Sigmoid colon (tissue), 7 donors: ENCODE data around the gene TTC3. TPM values are rescaled to one million over a fixed set of nuclear protein-coding genes. Genes with fewer than 3 reads are reported as not detected.
"Not testable (repeated sequence)": the region's sequence is repeated elsewhere in the genome, so short reads cannot be mapped to it uniquely, and the experiment has no call there.

ENCODE experiments used
- DNase-seq: peaks from one replicate; pipeline ENCODE4 v3.0.0-alpha.2; 2019
- H3K27ac ChIP-seq, 4 donors: fragments of 200-600 bp; sonication (generic); one replicate each; pipeline ENCODE4 v1.5.1; 2016 to 2019; ENCODE audit warnings: mild to moderate bottlenecking in 1 of 4
- H3K27me3 ChIP-seq, 3 donors: fragments of 200-600 bp; sonication (generic); one replicate each; pipeline ENCODE4 v1.5.1; 2019; ENCODE audit warnings: mild to moderate bottlenecking in 1 of 3
- H3K36me3 ChIP-seq, 4 donors: fragments of 200-600 bp; sonication (generic); one replicate each; pipeline ENCODE4 v1.5.1; 2016 to 2019
- H3K4me1 ChIP-seq, 4 donors: fragments of 200-600 bp; sonication (generic); one replicate each; pipeline ENCODE4 v1.5.1; 2017 to 2019
- H3K4me3 ChIP-seq, 4 donors: fragments of 200-600 bp; sonication (generic); one replicate each; pipeline ENCODE4 v1.5.1; 2017 to 2019; ENCODE audit warnings: mild to moderate bottlenecking in 2 of 4, moderate library complexity in 1 of 4
- H3K9me3 ChIP-seq, 4 donors: fragments of 200-600 bp in 3 of 4; sonication (generic) in 3 of 4; one replicate each; pipeline versions ENCODE4 v1.5.1 to v1.6.1; 2013 to 2019
- EP300 ChIP-seq, 4 donors: sonication (generic); formaldehyde crosslinking; IDR thresholded peaks; one replicate each; pipeline ENCODE4 v1.6.1; 2017; ENCODE audit warnings: antibody characterized with exemption in 4 of 4
- POLR2A ChIP-seq, 2 donors: fragments of 450-650 bp; IDR thresholded peaks; one replicate each; pipeline ENCODE4 v1.6.1; 2016; ENCODE audit warnings: antibody characterized with exemption in 2 of 2, mild to moderate bottlenecking in 2 of 2, moderate library complexity in 2 of 2
- POLR2AphosphoS5 ChIP-seq, 4 donors: sonication (generic); formaldehyde crosslinking; IDR thresholded peaks; one replicate each; pipeline ENCODE4 v1.6.1; 2017; ENCODE audit warnings: antibody characterized with exemption in 4 of 4
- WGBS, 2 donors: extraction: QIAGEN DNeasy Blood & Tissue Kit; methylation state at CpG; one replicate each; pipeline ENCODE4 v1.1.7; 2013; 5-methylcytosine and 5-hydroxymethylcytosine counted together
- intact Hi-C: fragments of 100-400 bp; cut with DNase I; formaldehyde crosslinking; loops from one replicate; pipeline ENCODE4 v1.15.1; 2023
- polyA plus RNA-seq, 3 donors: library from polyadenylated mRNA; stranded (reverse); fragments of 200-250 nt; gene quantifications; one replicate each; pipeline ENCODE4 v1.2.3, GENCODE V29; 2013
- total RNA-seq, 4 donors: library from RNA; depleted of rRNA; stranded (reverse); fragments of >200 nt; gene quantifications; one replicate each; pipeline ENCODE4 v1.1.0, GENCODE V29; 2016
- TF ChIP-seq, protein P1 (sequence below), 4 experiments: fragments of 450-650 bp in 3 of 4; fragments of 200-600 bp in 1 of 4; IDR thresholded peaks; one replicate each; pipeline ENCODE4 v1.5.1; 2016 to 2019; ENCODE audit warnings: antibody characterized with exemption in 4 of 4, mild to moderate bottlenecking in 3 of 4, moderate library complexity in 2 of 4
- donor health status: healthy with polysubstance abuse.
- donor health status: Bipolar disorder and iron deficiency.
- donor health status: healthy.

TTC3 gene
- total and polyA plus RNA-seq, 7 donors: 22.2 to 151 (median 108) TPM

DNA sequence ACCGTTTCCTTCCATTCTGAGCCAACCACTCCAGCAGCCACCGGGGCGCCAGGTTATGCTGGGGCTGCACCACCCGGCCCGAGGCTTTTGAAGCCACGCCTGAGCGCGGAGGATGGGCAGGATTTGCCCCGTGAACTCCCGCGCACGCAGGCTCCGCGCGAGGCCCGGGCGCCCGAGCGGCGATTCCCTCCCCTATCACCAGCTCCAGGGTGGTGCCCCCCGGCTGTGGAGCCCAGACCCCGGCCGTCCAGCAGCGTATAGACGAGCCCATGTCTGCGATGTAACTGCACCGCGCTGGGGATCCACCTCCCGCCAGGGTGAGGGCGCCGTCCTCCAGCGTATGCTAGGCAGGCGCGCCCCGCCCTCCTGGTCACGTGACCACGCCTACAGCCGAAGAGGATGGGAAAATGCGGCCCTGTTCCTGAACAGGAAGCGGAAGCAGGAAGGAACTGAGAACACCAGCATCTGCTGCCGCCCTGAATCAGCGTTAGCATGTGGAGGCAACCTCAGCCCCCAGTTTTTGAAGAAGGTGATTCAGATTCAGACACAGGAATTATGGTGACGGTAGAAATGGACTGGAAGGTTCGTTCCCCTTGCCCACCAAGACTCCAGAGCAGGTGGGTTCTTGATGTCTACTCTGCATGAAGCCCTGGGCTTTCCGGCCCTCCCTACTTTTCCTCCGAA lies 148.1 kb downstream of the TTC3 start:
- Histone ChIP-seq H3K4me3 (peak overlapping the region; percentile 51 to 65 (median 60)), H3K9me3 (no peaks in the 10 kb centered on the region), H3K36me3 (peaks cover 7 to 34% (median 22%) of the 10 kb centered on the region in 4 donors), H3K4me1 (peaks cover 0 to 9% (median 6%) of the 10 kb centered on the region in 4 donors), H3K27me3 (no peaks in the 10 kb centered on the region), H3K27ac (peak overlapping the region; percentile 74 to 87 (median 78))
- peak; percentile 97 for DNase-seq
- intact Hi-C loops: loop anchor here (5.0 kb wide), 2 partner anchors 46 to 146 kb away; partner anchors contain the start of genes DYRK1A and VPS26C
- WGBS, 2 donors: 7 to 11% methylated on average over 46 of the region's 46 CpGs
- TF ChIP-seq POLR2A (IDR thresholded peaks at IDR 0.05) (peak in 1 of 2 donors; percentile 46), POLR2AphosphoS5 (IDR thresholded peaks at IDR 0.05) (peak; percentile 52 to 85 (median 80)), EP300 (IDR thresholded peaks at IDR 0.05) (no peak)
- TF ChIP-seq, protein P1, sequence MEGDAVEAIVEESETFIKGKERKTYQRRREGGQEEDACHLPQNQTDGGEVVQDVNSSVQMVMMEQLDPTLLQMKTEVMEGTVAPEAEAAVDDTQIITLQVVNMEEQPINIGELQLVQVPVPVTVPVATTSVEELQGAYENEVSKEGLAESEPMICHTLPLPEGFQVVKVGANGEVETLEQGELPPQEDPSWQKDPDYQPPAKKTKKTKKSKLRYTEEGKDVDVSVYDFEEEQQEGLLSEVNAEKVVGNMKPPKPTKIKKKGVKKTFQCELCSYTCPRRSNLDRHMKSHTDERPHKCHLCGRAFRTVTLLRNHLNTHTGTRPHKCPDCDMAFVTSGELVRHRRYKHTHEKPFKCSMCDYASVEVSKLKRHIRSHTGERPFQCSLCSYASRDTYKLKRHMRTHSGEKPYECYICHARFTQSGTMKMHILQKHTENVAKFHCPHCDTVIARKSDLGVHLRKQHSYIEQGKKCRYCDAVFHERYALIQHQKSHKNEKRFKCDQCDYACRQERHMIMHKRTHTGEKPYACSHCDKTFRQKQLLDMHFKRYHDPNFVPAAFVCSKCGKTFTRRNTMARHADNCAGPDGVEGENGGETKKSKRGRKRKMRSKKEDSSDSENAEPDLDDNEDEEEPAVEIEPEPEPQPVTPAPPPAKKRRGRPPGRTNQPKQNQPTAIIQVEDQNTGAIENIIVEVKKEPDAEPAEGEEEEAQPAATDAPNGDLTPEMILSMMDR (IDR thresholded peaks at IDR 0.05): peak in 2 of 4 experiments; percentile 10 to 22

DNA sequence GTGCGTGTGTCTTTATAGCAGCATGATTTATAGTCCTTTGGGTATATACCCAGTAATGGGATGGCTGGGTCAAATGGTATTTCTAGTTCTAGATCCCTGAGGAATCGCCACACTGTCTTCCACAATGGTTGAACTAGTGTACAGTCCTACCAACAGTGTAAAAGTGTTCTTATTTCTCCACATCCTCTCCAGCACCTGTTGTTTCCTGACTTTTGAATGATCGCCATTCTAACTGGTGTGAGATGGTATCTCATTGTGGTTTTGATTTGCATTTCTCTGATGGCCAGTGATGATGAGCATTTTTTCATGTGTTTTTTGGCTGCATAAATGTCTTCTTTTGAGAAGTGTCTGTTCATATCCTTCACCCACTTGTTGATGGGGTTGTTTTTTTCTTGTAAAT lies 149.2 kb downstream of the TTC3 start:
- WGBS, 2 donors: 81 to 85% methylated on average over 3 of the region's 3 CpGs
- intact Hi-C loops: loop anchor here (5.0 kb wide), 2 partner anchors 45 to 145 kb away; partner anchors contain the start of genes DYRK1A and VPS26C
- peaks cover 18 to 45% (median 33%) of the 10 kb centered on the region in 4 donors for H3K36me3 ChIP-seq
- not testable (repeated sequence) for H3K4me3 ChIP-seq, H3K9me3 ChIP-seq, H3K4me1 ChIP-seq, H3K27ac ChIP-seq, DNase-seq, H3K27me3 ChIP-seq

DNA sequence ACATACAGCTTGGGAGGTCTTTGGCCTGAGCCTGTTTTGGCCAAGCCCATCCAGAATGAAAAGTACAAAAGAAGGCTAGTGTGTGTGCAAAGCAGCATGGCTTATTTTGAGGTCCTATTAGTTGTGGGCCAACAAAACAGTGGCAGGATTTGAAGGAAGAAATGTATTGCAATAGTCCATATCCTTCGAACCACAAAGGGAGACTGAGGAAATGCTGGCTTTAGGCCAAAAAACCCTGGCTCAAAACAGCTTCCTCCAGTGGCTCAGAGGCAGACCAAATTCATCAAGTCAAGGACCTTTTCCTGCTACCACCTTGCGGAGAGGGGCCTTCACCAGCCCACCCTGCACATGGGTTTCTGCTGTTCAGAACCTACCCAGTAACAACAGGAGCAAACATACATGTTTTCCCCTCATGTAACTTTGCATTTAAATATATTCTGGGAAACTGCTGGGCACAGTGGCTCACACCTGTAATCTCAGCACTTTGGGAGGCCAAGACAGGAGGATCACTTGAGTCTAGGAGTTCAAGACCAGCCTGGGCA lies 150.8 kb downstream of the TTC3 start:
- no peak for DNase-seq
- intact Hi-C loops: loop anchor here (5.0 kb wide), 2 partner anchors 43 to 143 kb away; partner anchors contain the start of genes DYRK1A and VPS26C
- 93% methylated on average over 2 of the region's 2 CpGs for WGBS, 2 donors
- peaks cover 24 to 62% (median 46%) of the 10 kb centered on the region in 4 donors for H3K36me3 ChIP-seq
- no peak for TF ChIP-seq POLR2A (IDR thresholded peaks at IDR 0.05)
- no peak for TF ChIP-seq EP300 (IDR thresholded peaks at IDR 0.05)
- TF ChIP-seq, protein P1 (IDR thresholded peaks at IDR 0.05): no peak
- no peak for TF ChIP-seq POLR2AphosphoS5 (IDR thresholded peaks at IDR 0.05)
- H3K27ac ChIP-seq: no peak overlapping the region
- no peak overlapping the region for H3K4me3 ChIP-seq
- no peaks in the 10 kb centered on the region for H3K9me3 ChIP-seq
- peaks cover 0 to 9% (median 6%) of the 10 kb centered on the region in 4 donors for H3K4me1 ChIP-seq
- no peaks in the 10 kb centered on the region for H3K27me3 ChIP-seq

DNA sequence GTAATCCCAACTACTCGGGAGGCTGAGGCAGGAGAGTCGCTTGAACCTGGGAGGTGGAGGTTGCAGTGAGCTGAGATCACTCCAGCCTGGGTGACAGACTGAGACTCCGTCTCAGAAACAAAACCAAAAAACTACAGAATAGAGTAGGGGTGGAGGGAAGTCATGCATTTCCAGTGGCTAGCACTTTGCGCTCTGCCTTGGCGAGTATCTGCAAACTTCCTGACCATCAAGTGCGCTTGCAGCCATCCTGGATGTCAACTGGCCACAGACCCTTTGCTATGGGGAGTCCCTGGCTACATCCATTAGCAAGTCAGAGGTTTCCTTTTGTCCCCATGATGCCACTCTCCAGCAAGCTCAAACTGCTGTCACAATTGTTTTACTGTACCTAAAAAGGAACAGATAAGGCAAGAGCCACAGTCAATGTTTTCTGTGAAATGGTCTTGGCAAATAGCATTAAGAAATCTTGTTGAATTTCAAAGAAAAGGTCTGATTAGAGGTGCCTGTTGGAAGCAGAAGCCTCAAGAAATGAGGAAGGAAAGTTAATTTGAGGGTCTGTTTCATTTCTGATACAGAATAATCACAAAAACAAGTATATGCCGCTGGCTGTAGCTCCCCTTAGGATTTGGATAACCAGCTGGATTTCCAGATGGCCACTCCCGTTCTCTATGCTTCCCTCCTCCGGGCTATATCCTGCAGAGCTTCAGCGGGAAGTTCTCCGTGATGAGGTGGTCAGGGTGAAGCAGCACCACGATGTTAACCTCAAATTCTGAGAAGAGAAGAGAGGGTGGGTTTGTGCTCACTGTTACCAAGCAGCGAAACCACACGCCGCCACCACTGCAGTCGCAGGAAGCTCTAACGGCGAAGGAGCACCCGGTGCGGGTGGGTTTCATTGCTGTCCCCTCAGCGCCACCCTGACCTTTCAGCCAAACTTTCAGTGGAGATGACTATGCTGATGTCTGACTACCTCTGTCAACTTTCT lies 152.1 kb downstream of the TTC3 start:
- intact Hi-C loops: loop anchor here (5.0 kb wide), 2 partner anchors 42 to 142 kb away; partner anchors contain the start of genes DYRK1A and VPS26C
- Histone ChIP-seq H3K27me3 (no peaks in the 10 kb centered on the region), H3K27ac (no peak overlapping the region), H3K4me3 (no peak overlapping the region), H3K9me3 (no peaks in the 10 kb centered on the region), H3K36me3 (peaks cover 24 to 72% (median 53%) of the 10 kb centered on the region in 4 donors), H3K4me1 (peaks cover 0 to 5% (median 2%) of the 10 kb centered on the region in 4 donors)
- TF ChIP-seq POLR2A (IDR thresholded peaks at IDR 0.05) (no peak), EP300 (IDR thresholded peaks at IDR 0.05) (no peak), POLR2AphosphoS5 (IDR thresholded peaks at IDR 0.05) (no peak)
- TF ChIP-seq, protein P1 (IDR thresholded peaks at IDR 0.05): no peak
- WGBS, 2 donors: 66 to 90% methylated on average over 21 of the region's 21 CpGs
- DNase-seq: no peak
